Measurements from ENCODE around the gene SMG7.

SMG7 gene

GRCh38 chr1:183592733-183593132, 120.4 kb downstream of the SMG7 start:
- DNase-seq: no peak

DNA sequence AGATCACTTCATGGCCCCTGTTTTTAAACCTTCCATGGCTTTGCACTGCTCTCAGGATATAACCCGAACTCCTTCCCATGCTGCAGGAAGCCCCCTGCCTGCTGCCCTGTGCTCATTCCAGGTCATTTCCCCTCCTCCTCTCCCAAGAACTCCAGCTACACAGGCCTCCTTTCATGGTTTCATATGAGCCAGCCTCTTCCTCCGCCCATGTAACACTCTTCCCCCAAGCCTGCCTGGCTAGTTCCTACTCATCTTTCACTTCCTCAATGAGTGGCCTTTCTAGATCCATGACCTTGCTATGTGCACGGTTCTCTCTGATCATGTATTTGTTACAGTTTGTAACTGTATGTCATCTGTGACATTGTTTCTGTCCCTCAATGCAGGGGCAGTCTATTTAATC, 121.1 kb downstream of the SMG7 start:
- DNase-seq: no peak

DNA sequence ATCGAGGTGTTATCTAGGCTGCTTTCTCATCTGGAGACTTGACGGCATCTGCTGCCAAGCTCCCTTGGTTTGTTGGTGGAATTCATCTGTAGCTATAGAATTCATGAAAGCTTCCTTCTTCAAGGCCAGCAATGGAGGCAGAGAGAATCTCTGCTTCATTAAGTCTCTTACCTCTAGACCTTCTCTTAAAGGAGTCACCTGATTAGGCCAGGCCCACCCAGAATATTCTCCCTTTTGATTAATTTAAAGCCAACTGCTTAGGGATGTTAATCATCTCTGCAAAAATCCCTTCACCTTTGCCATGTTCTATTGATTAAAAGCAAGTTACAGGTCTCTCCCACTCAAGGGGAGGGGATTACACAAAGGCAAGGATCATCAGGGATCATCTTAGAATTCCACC, 123.2 kb downstream of the SMG7 start:
- no peak for DNase-seq

- DNase-seq: no peak
These were observed 124.2 kb downstream of the SMG7 start for GRCh38 chr1:183596500-183596899.

GRCh38 chr1:183597656-183598347, 125.5 kb downstream of the SMG7 start:
- DNase-seq: no peak

DNA sequence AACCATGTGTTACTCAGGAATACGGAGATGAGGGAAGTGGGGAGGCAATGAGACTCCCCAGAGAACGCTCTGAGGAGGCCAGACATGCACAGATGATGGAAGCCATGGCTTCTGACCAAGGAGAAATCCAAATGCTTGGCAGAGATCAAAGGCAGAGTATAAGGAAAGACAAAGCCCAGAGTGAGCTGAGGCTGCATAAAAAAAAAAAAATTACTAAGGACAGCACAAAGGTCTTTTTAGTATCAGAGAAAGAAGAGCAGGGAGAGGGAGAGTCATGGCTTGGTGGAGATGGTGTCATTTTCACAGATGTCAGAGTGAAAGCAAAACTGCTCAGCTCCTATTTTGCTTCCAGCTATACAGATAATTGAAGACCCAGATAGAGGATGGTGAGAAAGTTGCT, 126.1 kb downstream of the SMG7 start:
- no peak for DNase-seq

- no peak for DNase-seq
These were observed 127.8 kb downstream of the SMG7 start for GRCh38 chr1:183600136-183600535.

DNA sequence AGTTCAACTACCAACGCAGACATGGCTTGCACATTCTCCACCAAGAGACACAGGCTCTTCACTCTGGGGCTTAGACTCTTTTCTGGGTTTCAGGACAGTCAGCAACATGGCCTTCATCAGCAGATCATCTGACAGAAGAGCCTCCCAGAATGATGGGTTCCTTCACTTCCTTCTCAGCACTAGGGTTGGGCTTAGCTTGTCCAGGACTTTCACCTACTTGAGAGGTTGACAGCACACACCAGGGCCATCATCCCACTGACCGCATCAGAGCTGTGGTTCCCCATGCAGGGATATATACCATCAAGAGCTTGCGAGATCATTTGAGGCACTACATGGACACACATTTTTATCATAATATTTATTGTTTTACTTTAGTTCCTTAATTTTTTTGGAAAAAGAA, 128.3 kb downstream of the SMG7 start:
- DNase-seq: no peak

DNA sequence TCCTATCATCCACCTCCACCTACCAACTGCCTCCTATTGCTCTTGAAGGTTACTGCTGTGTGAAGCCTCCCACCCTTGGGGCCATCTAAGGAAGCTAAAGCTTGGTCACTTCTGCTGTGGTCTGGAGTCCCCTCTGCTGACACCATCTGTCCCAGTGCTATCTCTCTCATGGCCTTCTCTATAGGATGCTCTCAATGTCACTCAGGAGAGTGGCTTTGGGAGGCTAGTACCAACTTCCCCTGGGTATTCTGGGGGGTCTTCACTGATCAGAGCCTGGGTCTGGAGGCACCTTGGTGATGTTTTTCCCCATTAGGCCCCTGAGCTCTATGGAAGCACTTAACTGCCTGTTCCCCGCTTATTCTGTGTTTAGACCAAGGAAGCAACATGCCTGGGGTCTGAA, 130.2 kb downstream of the SMG7 start:
- no peak for DNase-seq
